Endothelial cell of umbilical vein (primary cell): ENCODE data around the gene TMC4. TPM values are rescaled to one million over a fixed set of nuclear protein-coding genes. Genes with fewer than 3 reads are reported as not detected.

ENCODE experiments used
- BruUV-seq: library from RNA; stranded (reverse); fragments of 400-500 nt; replicated peaks from 2 replicates; lab custom pipeline; 2021; lab: Mats Ljungman, UMichigan
- CTCF ChIA-PET: fragments of 300-600, 350-600 bp; sonication (Branson Sonifier 250); formaldehyde crosslinking; loops from one replicate; lab custom pipeline; 2021; ENCODE audit warnings: antibody characterized with exemption, inconsistent platforms; lab: Charles Lee
- POLR2A ChIA-PET: fragments of 300-600, 350-600 bp; sonication (Branson Sonifier 250); formaldehyde crosslinking; loops from one replicate; lab custom pipeline; 2021; ENCODE audit warnings: antibody characterized with exemption, inconsistent platforms; lab: Charles Lee
- DNase-seq: peaks from one replicate; pipeline ENCODE4 v3.0.0-alpha.2; 2011; ENCODE audit warnings: low read depth, low spot score
- FAIRE-seq: peaks from 2 replicates; lab custom pipeline; 2011; peaks lifted over from hg19 to GRCh38; lab: Jason Lieb, UNC
- H2AFZ ChIP-seq: 2 replicates; pipeline ENCODE4 v1.6.0; 2012; ENCODE audit warnings: low read depth, low read length, control low read depth, inconsistent platforms
- H3K27ac ChIP-seq: 2 replicates; pipeline ENCODE4 v1.5.1; 2011; ENCODE audit warnings: low read depth, mild to moderate bottlenecking, control low read depth, low read length, moderate library complexity; ENCODE audit not compliant: insufficient read depth
- H3K27me3 ChIP-seq, 2 experiments: 2 replicates each; pipeline versions ENCODE4 v1.6.0 to v1.6.1; 2011; ENCODE audit warnings: low read length in 2 of 2, mixed read lengths in 1 of 2; ENCODE audit not compliant: control insufficient read depth in 2 of 2, insufficient read depth in 2 of 2
- H3K36me3 ChIP-seq, 2 experiments: 2 replicates in 1 of 2; 3 replicates in 1 of 2; pipeline ENCODE4 v1.5.1; 2011; ENCODE audit warnings: low read length in 2 of 2, mild to moderate bottlenecking in 1 of 2, moderate library complexity in 1 of 2; ENCODE audit not compliant: control insufficient read depth in 2 of 2, insufficient read depth in 2 of 2; ENCODE audit errors: extremely low read depth in 1 of 2
- H3K4me1 ChIP-seq: 3 replicates; pipeline ENCODE4 v1.5.1; 2011; ENCODE audit warnings: mild to moderate bottlenecking, low read length; ENCODE audit not compliant: control insufficient read depth, insufficient read depth; ENCODE audit errors: extremely low read depth
- H3K4me2 ChIP-seq: 2 replicates; pipeline ENCODE4 v1.6.1; 2011; ENCODE audit warnings: low read length, control low read depth, mixed read lengths; ENCODE audit not compliant: insufficient read depth
- H3K4me3 ChIP-seq, 3 experiments: fragments of 200-600 bp in 1 of 3; sonication (generic), shearing (Covaris generic) in 1 of 3; replicated peaks in 1 of 3; 2 replicates each; pipeline ENCODE4 v1.5.1; 2011 to 2016; ENCODE audit warnings: control low read depth in 3 of 3, low read length in 3 of 3, mild to moderate bottlenecking in 2 of 3, inconsistent platforms in 1 of 3, low read depth in 1 of 3, moderate library complexity in 1 of 3; ENCODE audit not compliant: insufficient read depth in 1 of 3
- H3K79me2 ChIP-seq: 2 replicates; pipeline ENCODE4 v1.6.0; 2012; ENCODE audit warnings: low read length, inconsistent platforms; ENCODE audit not compliant: control insufficient read depth, insufficient read depth
- H3K9ac ChIP-seq: replicated peaks from 2 replicates; pipeline ENCODE3; 2011; ENCODE audit warnings: low read length, control low read depth; ENCODE audit not compliant: insufficient read depth; ENCODE audit errors: extremely low read depth
- H3K9me1 ChIP-seq: replicated peaks from 3 replicates; pipeline ENCODE4 v1.6.0; 2011; ENCODE audit warnings: mild to moderate bottlenecking, low read length; ENCODE audit not compliant: control insufficient read depth, insufficient read depth; ENCODE audit errors: extremely low read depth
- H3K9me3 ChIP-seq: replicated peaks from 2 replicates; pipeline ENCODE4 v1.5.1; 2012; ENCODE audit warnings: low read length, inconsistent platforms; ENCODE audit not compliant: control insufficient read depth, insufficient read depth
- H4K20me1 ChIP-seq: replicated peaks from 2 replicates; pipeline ENCODE3; 2011; ENCODE audit warnings: mild to moderate bottlenecking, low read length; ENCODE audit not compliant: control insufficient read depth, insufficient read depth; ENCODE audit errors: extremely low read depth
- EZH2 ChIP-seq: IDR thresholded peaks from 2 replicates; pipeline ENCODE4 v1.6.1; 2012; ENCODE audit warnings: borderline replicate concordance, low read depth, mild to moderate bottlenecking, moderate library complexity, low read length, inconsistent platforms; ENCODE audit not compliant: severe bottlenecking
- FOS ChIP-seq: IDR thresholded peaks from 2 replicates; pipeline ENCODE4 v1.6.1; 2011; ENCODE audit warnings: mild to moderate bottlenecking, low read length, moderate library complexity, borderline replicate concordance; ENCODE audit not compliant: insufficient read depth
- MAX ChIP-seq: IDR thresholded peaks from 2 replicates; pipeline ENCODE4 v1.6.1; 2011; ENCODE audit not compliant: insufficient read depth, insufficient read length
- MYC ChIP-seq: IDR thresholded peaks from one replicate; pipeline ENCODE4 v1.6.1; 2011; ENCODE audit warnings: mild to moderate bottlenecking, low read depth, low read length
- POLR2A ChIP-seq: IDR thresholded peaks from 2 replicates; pipeline ENCODE4 v1.6.1; 2012; ENCODE audit warnings: low read depth, mild to moderate bottlenecking, control low read depth, low read length
- POLR2AphosphoS5 ChIP-seq: IDR thresholded peaks from 2 replicates; pipeline ENCODE4 v1.6.1; 2012; ENCODE audit warnings: low read depth, mild to moderate bottlenecking, control low read depth, low read length, moderate library complexity; ENCODE audit not compliant: insufficient read depth
- dilution Hi-C: fragments of 300-500 bp; cut with MboI; formaldehyde crosslinking; loops from one replicate; pipeline ENCODE4 v1.15.0; 2019; ENCODE audit warnings: low sequenced_read_pairs; ENCODE audit not compliant: extremely low pct_ligation_motif_present
- intact Hi-C: fragments of 100-400 bp; cut with micrococcal nuclease; formaldehyde crosslinking; loops from one replicate; pipeline ENCODE4 v1.10.0; 2022
- polyA plus RNA-seq, 4 experiments: library from polyadenylated mRNA; depleted of rRNA in 3 of 4; stranded (reverse) in 3 of 4; unstranded in 1 of 4; fragments of >200 nt; gene quantifications; 2 replicates each; pipeline versions ENCODE4 v1.2.1 to v1.2.3, GENCODE V29; 2011 to 2012; ENCODE audit warnings: missing spikeins in 1 of 4
- total RNA-seq: library from RNA; stranded (reverse); gene quantifications from 2 replicates; pipeline ENCODE4 v1.2.3, GENCODE V29; 2021
- TF ChIP-seq, protein P1 (sequence below), 2 donors: IDR thresholded peaks; 1 replicate in 1 of 2; 2 replicates in 1 of 2; pipeline ENCODE4 v1.5.1; 2011; ENCODE audit warnings: low read length in 2 of 2, mild to moderate bottlenecking in 2 of 2, moderate library complexity in 2 of 2, control low read depth in 1 of 2, inconsistent platforms in 1 of 2, low read depth in 1 of 2; ENCODE audit not compliant: insufficient read depth in 1 of 2; ENCODE audit errors: extremely low read depth in 1 of 2

Gene TMC4
- total and polyA plus RNA-seq, 2 donors (not counting 3 experiments of a cell fraction or from before 2014, with no cell fraction given) = 0.71 to 1.7 TPM

DNA sequence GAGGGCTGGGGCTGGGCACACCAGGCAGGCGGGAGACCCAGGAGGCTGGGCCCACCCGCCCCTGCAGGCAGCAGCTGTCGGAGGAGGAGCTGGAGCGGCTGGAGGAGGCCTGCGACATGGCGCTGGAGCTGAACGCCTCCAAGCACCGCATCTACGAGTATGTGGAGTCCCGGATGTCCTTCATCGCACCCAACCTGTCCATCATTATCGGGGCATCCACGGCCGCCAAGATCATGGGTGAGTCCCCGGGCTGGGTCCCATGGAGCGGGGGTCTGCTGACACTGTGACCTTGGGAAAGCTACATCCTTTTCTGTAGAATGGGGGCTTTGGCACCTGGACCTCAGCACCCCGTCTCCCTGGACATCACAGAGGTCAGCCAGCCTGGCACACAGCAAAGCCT is 49.3 kb downstream of the TMC4 start:
- Histone ChIP-seq H3K27ac (no peak overlapping the region), H3K9ac (no peak overlapping the region), H4K20me1 (no peaks in the 10 kb centered on the region), H3K9me3 (no peaks in the 10 kb centered on the region), H3K79me2 (no peaks in the 10 kb centered on the region), H3K4me2 (no peak overlapping the region), H3K36me3 (peaks cover 9 to 54% of the 10 kb centered on the region in 2 experiments), H3K9me1 (no peaks in the 10 kb centered on the region), H2AFZ (no peak overlapping the region), H3K27me3 (no peaks in the 10 kb centered on the region), H3K4me3 (no peak overlapping the region), H3K4me1 (no peaks in the 10 kb centered on the region)
- CTCF ChIA-PET = interaction anchor here (0.7 kb wide), 1 partner anchor 9 kb away, joined by 3 read pairs; the partner anchor contains the start of genes PRPF31 and TFPT
- DNase-seq (no peak), FAIRE-seq (no peak)
- BruUV-seq = no TSS peak
- POLR2A ChIA-PET = interaction anchor here (1.0 kb wide), 2 partner anchors 8 to 13 kb away, joined by 4 to 5 read pairs; partner anchors contain the start of genes PRPF31 and TFPT
- dilution Hi-C loops = no loop called here
- TF ChIP-seq FOS = no peak
- intact Hi-C loops = no loop called here

GRCh38 chr19:54121259-54121658 is 51.7 kb downstream of the TMC4 start:
- Histone ChIP-seq H3K36me3 (peaks cover 12 to 53% of the 10 kb centered on the region in 2 experiments), H2AFZ (no peak overlapping the region), H3K27ac (no peak overlapping the region), H3K27me3 (no peaks in the 10 kb centered on the region), H3K9me3 (no peaks in the 10 kb centered on the region), H3K9ac (no peak overlapping the region), H3K4me1 (peaks cover 3% of the 10 kb centered on the region), H3K4me3 (no peak overlapping the region), H3K79me2 (peaks cover 11% of the 10 kb centered on the region), H3K9me1 (no peaks in the 10 kb centered on the region), H3K4me2 (no peak overlapping the region), H4K20me1 (no peaks in the 10 kb centered on the region)
- FAIRE-seq (no peak), DNase-seq (no peak)
- CTCF ChIA-PET = no interaction called here
- TF ChIP-seq, protein P1, sequence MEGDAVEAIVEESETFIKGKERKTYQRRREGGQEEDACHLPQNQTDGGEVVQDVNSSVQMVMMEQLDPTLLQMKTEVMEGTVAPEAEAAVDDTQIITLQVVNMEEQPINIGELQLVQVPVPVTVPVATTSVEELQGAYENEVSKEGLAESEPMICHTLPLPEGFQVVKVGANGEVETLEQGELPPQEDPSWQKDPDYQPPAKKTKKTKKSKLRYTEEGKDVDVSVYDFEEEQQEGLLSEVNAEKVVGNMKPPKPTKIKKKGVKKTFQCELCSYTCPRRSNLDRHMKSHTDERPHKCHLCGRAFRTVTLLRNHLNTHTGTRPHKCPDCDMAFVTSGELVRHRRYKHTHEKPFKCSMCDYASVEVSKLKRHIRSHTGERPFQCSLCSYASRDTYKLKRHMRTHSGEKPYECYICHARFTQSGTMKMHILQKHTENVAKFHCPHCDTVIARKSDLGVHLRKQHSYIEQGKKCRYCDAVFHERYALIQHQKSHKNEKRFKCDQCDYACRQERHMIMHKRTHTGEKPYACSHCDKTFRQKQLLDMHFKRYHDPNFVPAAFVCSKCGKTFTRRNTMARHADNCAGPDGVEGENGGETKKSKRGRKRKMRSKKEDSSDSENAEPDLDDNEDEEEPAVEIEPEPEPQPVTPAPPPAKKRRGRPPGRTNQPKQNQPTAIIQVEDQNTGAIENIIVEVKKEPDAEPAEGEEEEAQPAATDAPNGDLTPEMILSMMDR (IDR thresholded peaks at IDR 0.05; ENCODE audit: extremely low read depth in 1 of 2, insufficient read depth in 1 of 2, low read depth in 1 of 2, low read length in 2 of 2) = no peak
- TF ChIP-seq FOS = no peak
- TF ChIP-seq POLR2AphosphoS5 = no peak
- no peak for TF ChIP-seq EZH2
- TF ChIP-seq POLR2A = no peak
- no peak for TF ChIP-seq MAX
- TF ChIP-seq MYC = no peak
- intact Hi-C loops (no loop called here), dilution Hi-C loops (no loop called here)
- no TSS peak for BruUV-seq
- POLR2A ChIA-PET = no interaction called here
